Measurements from ENCODE around the gene SLCO6A1.

DNA sequence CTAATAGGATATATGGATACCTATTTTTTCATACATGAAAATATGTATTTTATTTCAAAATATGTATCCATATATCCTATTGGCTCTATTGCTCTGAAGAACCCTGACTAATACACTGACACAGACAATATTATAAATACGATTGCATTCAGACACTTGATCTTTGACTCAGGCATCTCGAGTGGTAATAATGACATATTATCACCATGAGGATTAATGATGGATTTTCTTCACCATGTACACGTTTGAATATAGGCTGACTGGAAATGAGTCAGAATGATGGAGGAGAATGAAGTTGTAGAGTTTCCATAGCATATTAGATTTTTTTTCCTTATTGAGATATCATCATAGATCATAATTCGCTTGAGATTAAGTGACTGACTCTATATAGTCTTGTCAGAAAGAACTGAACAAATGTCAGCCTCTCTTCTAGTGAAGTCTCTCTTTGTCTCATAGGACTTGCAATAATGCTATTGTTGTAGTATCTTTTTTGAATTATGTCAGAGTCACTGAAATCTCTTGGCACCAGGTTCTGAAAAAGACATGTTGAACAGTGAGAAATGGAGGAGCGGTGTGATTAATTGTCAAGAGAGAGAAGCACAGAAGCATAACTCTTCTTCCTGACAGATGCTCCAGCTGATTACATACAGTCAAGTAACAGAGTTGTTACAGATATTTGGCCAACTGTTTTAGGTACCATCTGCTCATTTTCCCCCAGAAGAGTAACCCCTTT, 41.4 kb upstream of the SLCO6A1 start:
- TF ChIP-seq, protein P1, sequence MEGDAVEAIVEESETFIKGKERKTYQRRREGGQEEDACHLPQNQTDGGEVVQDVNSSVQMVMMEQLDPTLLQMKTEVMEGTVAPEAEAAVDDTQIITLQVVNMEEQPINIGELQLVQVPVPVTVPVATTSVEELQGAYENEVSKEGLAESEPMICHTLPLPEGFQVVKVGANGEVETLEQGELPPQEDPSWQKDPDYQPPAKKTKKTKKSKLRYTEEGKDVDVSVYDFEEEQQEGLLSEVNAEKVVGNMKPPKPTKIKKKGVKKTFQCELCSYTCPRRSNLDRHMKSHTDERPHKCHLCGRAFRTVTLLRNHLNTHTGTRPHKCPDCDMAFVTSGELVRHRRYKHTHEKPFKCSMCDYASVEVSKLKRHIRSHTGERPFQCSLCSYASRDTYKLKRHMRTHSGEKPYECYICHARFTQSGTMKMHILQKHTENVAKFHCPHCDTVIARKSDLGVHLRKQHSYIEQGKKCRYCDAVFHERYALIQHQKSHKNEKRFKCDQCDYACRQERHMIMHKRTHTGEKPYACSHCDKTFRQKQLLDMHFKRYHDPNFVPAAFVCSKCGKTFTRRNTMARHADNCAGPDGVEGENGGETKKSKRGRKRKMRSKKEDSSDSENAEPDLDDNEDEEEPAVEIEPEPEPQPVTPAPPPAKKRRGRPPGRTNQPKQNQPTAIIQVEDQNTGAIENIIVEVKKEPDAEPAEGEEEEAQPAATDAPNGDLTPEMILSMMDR (IDR thresholded peaks at IDR 0.05) = no peak
- TF ChIP-seq POLR2A (IDR thresholded peaks at IDR 0.05) = no peak

Measured in testis (tissue), 2 donors.